GM21381 (cell line): ENCODE results near the gene DTNB.
"Not testable (repeated sequence)": the region's sequence is repeated elsewhere in the genome, so short reads cannot be mapped to it uniquely, and the experiment has no call there.

Source experiments
- ATAC-seq: cut with Tn5 transposase; IDR thresholded peaks from one replicate; pipeline ENCODE4 v1.9.1; 2021; ENCODE audit warnings: mild to moderate bottlenecking, moderate library complexity; ENCODE audit not compliant: unreplicated experiment

The DTNB gene

GRCh38 chr2:25684577-25685473 lies 11.4 kb upstream of the DTNB start:
- no peak for ATAC-seq

- no peak for ATAC-seq
Observed at GRCh38 chr2:25682082-25682481, 8.7 kb upstream of the DTNB start.

- no peak for ATAC-seq
Observed at GRCh38 chr2:25677877-25678276, 4.5 kb upstream of the DTNB start.

GRCh38 chr2:25674077-25674362 lies 643 bp upstream of the DTNB start:
- ATAC-seq: no peak

- peak; percentile 55 for ATAC-seq
Observed at GRCh38 chr2:25672494-25673299, 680 bp downstream of the DTNB start.

GRCh38 chr2:25671622-25672021 lies 1.8 kb downstream of the DTNB start:
- no peak for ATAC-seq

- no peak for ATAC-seq
Observed at GRCh38 chr2:25669520-25669919, 3.9 kb downstream of the DTNB start.

GRCh38 chr2:25666218-25666617 lies 7.2 kb downstream of the DTNB start:
- ATAC-seq: no peak

- ATAC-seq: not testable (repeated sequence)
Observed at GRCh38 chr2:25665429-25665828, 7.9 kb downstream of the DTNB start.

- no peak for ATAC-seq
Observed at GRCh38 chr2:25664965-25665307, 8.4 kb downstream of the DTNB start.

GRCh38 chr2:25664183-25664964 lies 9.0 kb downstream of the DTNB start:
- no peak for ATAC-seq

- no peak for ATAC-seq
Observed at GRCh38 chr2:25655316-25655715, 18.1 kb downstream of the DTNB start.

- ATAC-seq: no peak
Observed at GRCh38 chr2:25654801-25655200, 18.6 kb downstream of the DTNB start.

GRCh38 chr2:25651782-25652455 lies 21.5 kb downstream of the DTNB start:
- no peak for ATAC-seq

- no peak for ATAC-seq
Observed at GRCh38 chr2:25651066-25651465, 22.3 kb downstream of the DTNB start.

GRCh38 chr2:25650256-25650655 lies 23.1 kb downstream of the DTNB start:
- no peak for ATAC-seq

- ATAC-seq: no peak
Observed at GRCh38 chr2:25649786-25650185, 23.6 kb downstream of the DTNB start.

GRCh38 chr2:25642298-25642697 lies 31.1 kb downstream of the DTNB start:
- ATAC-seq: no peak

GRCh38 chr2:25639696-25640095 lies 33.7 kb downstream of the DTNB start:
- no peak for ATAC-seq

- ATAC-seq: no peak
Observed at GRCh38 chr2:25639131-25639530, 34.2 kb downstream of the DTNB start.

- ATAC-seq: no peak
Observed at GRCh38 chr2:25635797-25636196, 37.6 kb downstream of the DTNB start.
